GM18909 (cell line): ENCODE data around the gene IFNL3.

Experiments used
- ATAC-seq: cut with Tn5 transposase; IDR thresholded peaks from one replicate; pipeline ENCODE4 v1.9.1; 2021; ENCODE audit warnings: mild to moderate bottlenecking; ENCODE audit not compliant: unreplicated experiment, poor library complexity

IFNL3 gene

GRCh38 chr19:39194832-39195542 lies 49.8 kb downstream of the IFNL3 start:
- ATAC-seq = no peak

GRCh38 chr19:39193803-39194202 lies 51.0 kb downstream of the IFNL3 start:
- no peak for ATAC-seq
